IMR-90 (cell line): ENCODE measurements around the gene TACC3. TPM values are rescaled to one million over a fixed set of nuclear protein-coding genes. Genes with fewer than 3 reads are reported as not detected.

Source experiments
- ATAC-seq: fragments of 200-7000 bp; cut with Tn5 transposase; 2 replicates; pipeline ENCODE4 v1.9.1; 2020; ENCODE audit warnings: low read depth, mild to moderate bottlenecking, moderate library complexity
- BruUV-seq: library from RNA; stranded (reverse); fragments of 400-500 nt; replicated peaks from 2 replicates; lab custom pipeline; 2021; lab: Mats Ljungman, UMichigan
- CTCF ChIA-PET: fragments of 300-600 bp; formaldehyde crosslinking; extraction: SDS; loops from one replicate; lab custom pipeline; 2021; ENCODE audit warnings: antibody characterized with exemption; lab: Yijun Ruan, JAX
- POLR2A ChIA-PET: fragments of 300-600 bp; sonication (Branson Sonifier 250); formaldehyde crosslinking; loops from one replicate; lab custom pipeline; 2022; ENCODE audit warnings: antibody characterized with exemption; ENCODE audit not compliant: unreplicated experiment; lab: Charles Lee
- DNase-seq: peaks from one replicate; pipeline ENCODE4 v3.0.0; 2013
- H2AFZ ChIP-seq: replicated peaks from 2 replicates; pipeline ENCODE3; 2013; ENCODE audit warnings: low read length, mild to moderate bottlenecking; ENCODE audit not compliant: poor library complexity
- H2AK5ac ChIP-seq: 2 replicates; pipeline ENCODE4 v1.6.1; 2013; ENCODE audit warnings: low read depth, low read length, inconsistent platforms
- H2AK9ac ChIP-seq: replicated peaks from 2 replicates; pipeline ENCODE3; 2013; ENCODE audit warnings: mild to moderate bottlenecking, low read depth, low read length, moderate library complexity; ENCODE audit not compliant: poor library complexity
- H2BK120ac ChIP-seq: 2 replicates; pipeline ENCODE4 v1.6.1; 2013; ENCODE audit warnings: low read depth, low read length, inconsistent platforms
- H2BK15ac ChIP-seq: 3 replicates; pipeline ENCODE4 v1.6.1; 2013; ENCODE audit warnings: low read depth, low read length, inconsistent platforms
- H2BK20ac ChIP-seq: 2 replicates; pipeline ENCODE4 v1.6.1; 2013; ENCODE audit warnings: low read depth, mild to moderate bottlenecking, inconsistent platforms, low read length, moderate library complexity
- H2BK5ac ChIP-seq: 2 replicates; pipeline ENCODE4 v1.6.1; 2013; ENCODE audit warnings: mild to moderate bottlenecking, low read depth, low read length, inconsistent platforms; ENCODE audit not compliant: poor library complexity, severe bottlenecking
- H3K14ac ChIP-seq: replicated peaks from 2 replicates; pipeline ENCODE4 v1.6.1; 2013; ENCODE audit warnings: low read depth, low read length, inconsistent platforms
- H3K18ac ChIP-seq: 2 replicates; pipeline ENCODE4 v1.6.1; 2013; ENCODE audit warnings: low read depth, low read length, control low read depth
- H3K23ac ChIP-seq: 2 replicates; pipeline ENCODE4 v1.6.1; 2013; ENCODE audit warnings: low read depth, low read length, inconsistent platforms
- H3K27ac ChIP-seq: 2 replicates; pipeline ENCODE4 v1.5.1; 2013; ENCODE audit warnings: mild to moderate bottlenecking, control low read depth, low read length; ENCODE audit not compliant: insufficient read depth
- H3K27me3 ChIP-seq: 2 replicates; pipeline ENCODE4 v1.6.1; 2013; ENCODE audit warnings: low read length; ENCODE audit not compliant: control insufficient read depth, insufficient read depth
- H3K36me3 ChIP-seq: 2 replicates; pipeline ENCODE4 v1.6.1; 2013; ENCODE audit warnings: low read length, mixed read lengths; ENCODE audit not compliant: control insufficient read depth, insufficient read depth
- H3K4ac ChIP-seq: 2 replicates; pipeline ENCODE4 v1.6.1; 2013; ENCODE audit warnings: low read depth, low read length, inconsistent platforms
- H3K4me1 ChIP-seq: 2 replicates; pipeline ENCODE4 v1.6.1; 2013; ENCODE audit warnings: low read length, mixed read lengths; ENCODE audit not compliant: control insufficient read depth, insufficient read depth
- H3K4me2 ChIP-seq: 2 replicates; pipeline ENCODE4 v1.6.1; 2013; ENCODE audit warnings: low read depth, mild to moderate bottlenecking, control low read depth, low read length, moderate library complexity
- H3K4me3 ChIP-seq: 2 replicates; pipeline ENCODE4 v1.5.1; 2013; ENCODE audit warnings: low read depth, mild to moderate bottlenecking, control low read depth, low read length, moderate library complexity; ENCODE audit not compliant: insufficient read depth
- H3K56ac ChIP-seq: 2 replicates; pipeline ENCODE4 v1.6.1; 2013; ENCODE audit warnings: low read length, inconsistent platforms; ENCODE audit not compliant: insufficient read depth; ENCODE audit errors: extremely low read depth
- H3K79me1 ChIP-seq, 2 experiments: 2 replicates each; pipeline ENCODE4 v1.6.1; 2013; ENCODE audit warnings: low read length in 2 of 2, inconsistent platforms in 1 of 2, low read depth in 1 of 2
- H3K9ac ChIP-seq: 2 replicates; pipeline ENCODE4 v1.6.1; 2013; ENCODE audit warnings: low read depth, low read length, control low read depth
- H3K9me1 ChIP-seq: 2 replicates; pipeline ENCODE4 v1.6.1; 2013; ENCODE audit warnings: low read length, inconsistent platforms; ENCODE audit not compliant: insufficient read depth
- H3K9me3 ChIP-seq: 2 replicates; pipeline ENCODE4 v1.6.1; 2013; ENCODE audit warnings: low read length; ENCODE audit not compliant: control insufficient read depth, insufficient read depth
- H4K20me1 ChIP-seq: 2 replicates; pipeline ENCODE4 v1.6.1; 2013; ENCODE audit warnings: low read length, inconsistent platforms; ENCODE audit not compliant: insufficient read depth
- H4K5ac ChIP-seq: 2 replicates; pipeline ENCODE4 v1.6.1; 2013; ENCODE audit warnings: mild to moderate bottlenecking, low read depth, low read length, control low read depth
- H4K8ac ChIP-seq, 2 experiments: 2 replicates each; pipeline ENCODE4 v1.6.1; 2013; ENCODE audit warnings: low read depth in 2 of 2, low read length in 2 of 2, control low read depth in 1 of 2, inconsistent platforms in 1 of 2
- H4K91ac ChIP-seq: 2 replicates; pipeline ENCODE4 v1.6.1; 2013; ENCODE audit warnings: low read depth, low read length, inconsistent platforms; ENCODE audit not compliant: insufficient read depth
- BHLHE40 ChIP-seq: fragments of 150-350 bp; IDR thresholded peaks from 2 replicates; pipeline ENCODE4 v1.6.1; 2016; ENCODE audit warnings: mild to moderate bottlenecking, low read depth, low read length
- CEBPB ChIP-seq: IDR thresholded peaks from 2 replicates; pipeline ENCODE4 v1.6.1; 2012; ENCODE audit warnings: low read depth, low read length, improper control_type of control experiment
- CHD1 ChIP-seq: IDR thresholded peaks from 2 replicates; pipeline ENCODE4 v1.6.1; 2012; ENCODE audit warnings: low read depth, low read length, improper control_type of control experiment
- MAFK ChIP-seq: IDR thresholded peaks from 2 replicates; pipeline ENCODE4 v1.6.1; 2012; ENCODE audit warnings: low read depth, low read length, improper control_type of control experiment
- MAZ ChIP-seq: IDR thresholded peaks from 2 replicates; pipeline ENCODE4 v1.6.1; 2012; ENCODE audit warnings: low read depth, mild to moderate bottlenecking, low read length, improper control_type of control experiment, moderate library complexity, borderline replicate concordance
- MXI1 ChIP-seq: IDR thresholded peaks from 2 replicates; pipeline ENCODE4 v1.6.1; 2012; ENCODE audit warnings: low read depth, mild to moderate bottlenecking, low read length, moderate library complexity, borderline replicate concordance
- NFE2L2 ChIP-seq: fragments of 150-350 bp; IDR thresholded peaks from 2 replicates; pipeline ENCODE4 v1.6.1; 2016; ENCODE audit warnings: low read depth, mild to moderate bottlenecking, low read length
- POLR2A ChIP-seq: IDR thresholded peaks from 2 replicates; pipeline ENCODE4 v1.6.1; 2012; ENCODE audit warnings: mild to moderate bottlenecking, low read depth, low read length
- RAD21 ChIP-seq: IDR thresholded peaks from 2 replicates; pipeline ENCODE4 v1.6.1; 2012; ENCODE audit warnings: low read length, improper control_type of control experiment
- WGBS, 2 experiments: methylation state at CpG; one replicate each; pipeline versions ENCODE4 v1.1.5 to v1.1.7; 2013; ENCODE audit warnings: missing lambda C conversion rate in 2 of 2; ENCODE audit not compliant: insufficient read length in 1 of 2; ENCODE audit errors: extremely low coverage in 2 of 2; 5-methylcytosine and 5-hydroxymethylcytosine counted together
- dilution Hi-C: fragments of 300-500 bp; cut with HindIII; formaldehyde crosslinking; loops from one replicate; pipeline ENCODE4 v1.14.3; 2018; ENCODE audit warnings: low sequenced_read_pairs; ENCODE audit not compliant: unreplicated experiment
- in situ Hi-C: fragments of 300-500 bp; cut with MboI; formaldehyde crosslinking; loops from 3 replicates; pipeline ENCODE4 v1.14.3; 2019; ENCODE audit warnings: low sequenced_read_pairs, inconsistent platforms, mixed read lengths
- intact Hi-C: fragments of 100-400 bp; cut with micrococcal nuclease; formaldehyde crosslinking; loops from 2 replicates; pipeline ENCODE4 v1.10.0; 2022
- polyA plus RNA-seq, 3 experiments: library from polyadenylated mRNA; depleted of rRNA; stranded (reverse); fragments of >200 nt; gene quantifications; 2 replicates each; pipeline ENCODE4 v1.2.3, GENCODE V29; 2012; ENCODE audit warnings: low replicate concordance in 1 of 3
- total RNA-seq: library from RNA; depleted of rRNA; stranded (reverse); fragments of >200 nt; gene quantifications from 2 replicates; pipeline ENCODE4 v1.2.3, GENCODE V29; 2012
- TF ChIP-seq, protein P1 (sequence below): conservative IDR thresholded peaks from 2 replicates; pipeline ENCODE4 v1.5.1; 2012; ENCODE audit warnings: mild to moderate bottlenecking, low read depth, low read length, improper control_type of control experiment
- TF ChIP-seq, protein P2 (sequence below): fragments of 150-350 bp; IDR thresholded peaks from 2 replicates; pipeline ENCODE4 v1.6.1; 2016; ENCODE audit warnings: low read depth, mild to moderate bottlenecking, low read length, moderate library complexity, borderline replicate concordance
- TF ChIP-seq, protein P3 (sequence below): fragments of 150-350 bp; IDR thresholded peaks from 2 replicates; pipeline ENCODE4 v1.6.1; 2017; ENCODE audit warnings: mild to moderate bottlenecking, antibody characterized with exemption, low read length, low read depth

Gene TACC3
- total and polyA plus RNA-seq, 2 of the 4 experiments (the other 2 are of a cell fraction) = 15.1 to 49.7 TPM

- H3K56ac ChIP-seq = no peak overlapping the region
- H3K4me2 ChIP-seq = no peak overlapping the region
- ChIA-PET POLR2A (no interaction called here), CTCF (no interaction called here)
- no peak overlapping the region for H2BK20ac ChIP-seq
- no peak overlapping the region for H2AK9ac ChIP-seq
- no peak overlapping the region for H3K23ac ChIP-seq
- no peak overlapping the region for H3K4ac ChIP-seq
- H4K20me1 ChIP-seq = no peaks in the 10 kb centered on the region
- no peak overlapping the region for H3K27ac ChIP-seq
- no TSS peak for BruUV-seq
- no peaks in the 10 kb centered on the region for H3K36me3 ChIP-seq
- H4K8ac ChIP-seq = no peak overlapping the region
- dilution Hi-C loops (no loop called here), intact Hi-C loops (no loop called here), in situ Hi-C loops (no loop called here)
- H3K9me3 ChIP-seq = no peaks in the 10 kb centered on the region
- no peak for ATAC-seq
- H3K4me3 ChIP-seq = no peak overlapping the region
- TF ChIP-seq CEBPB (no peak), BHLHE40 (no peak), POLR2A (no peak), NFE2L2 (no peak), MAZ (no peak), CHD1 (no peak), RAD21 (no peak), MAFK (no peak), MXI1 (no peak)
- TF ChIP-seq, protein P1, sequence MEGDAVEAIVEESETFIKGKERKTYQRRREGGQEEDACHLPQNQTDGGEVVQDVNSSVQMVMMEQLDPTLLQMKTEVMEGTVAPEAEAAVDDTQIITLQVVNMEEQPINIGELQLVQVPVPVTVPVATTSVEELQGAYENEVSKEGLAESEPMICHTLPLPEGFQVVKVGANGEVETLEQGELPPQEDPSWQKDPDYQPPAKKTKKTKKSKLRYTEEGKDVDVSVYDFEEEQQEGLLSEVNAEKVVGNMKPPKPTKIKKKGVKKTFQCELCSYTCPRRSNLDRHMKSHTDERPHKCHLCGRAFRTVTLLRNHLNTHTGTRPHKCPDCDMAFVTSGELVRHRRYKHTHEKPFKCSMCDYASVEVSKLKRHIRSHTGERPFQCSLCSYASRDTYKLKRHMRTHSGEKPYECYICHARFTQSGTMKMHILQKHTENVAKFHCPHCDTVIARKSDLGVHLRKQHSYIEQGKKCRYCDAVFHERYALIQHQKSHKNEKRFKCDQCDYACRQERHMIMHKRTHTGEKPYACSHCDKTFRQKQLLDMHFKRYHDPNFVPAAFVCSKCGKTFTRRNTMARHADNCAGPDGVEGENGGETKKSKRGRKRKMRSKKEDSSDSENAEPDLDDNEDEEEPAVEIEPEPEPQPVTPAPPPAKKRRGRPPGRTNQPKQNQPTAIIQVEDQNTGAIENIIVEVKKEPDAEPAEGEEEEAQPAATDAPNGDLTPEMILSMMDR = no peak
- TF ChIP-seq, protein P2, sequence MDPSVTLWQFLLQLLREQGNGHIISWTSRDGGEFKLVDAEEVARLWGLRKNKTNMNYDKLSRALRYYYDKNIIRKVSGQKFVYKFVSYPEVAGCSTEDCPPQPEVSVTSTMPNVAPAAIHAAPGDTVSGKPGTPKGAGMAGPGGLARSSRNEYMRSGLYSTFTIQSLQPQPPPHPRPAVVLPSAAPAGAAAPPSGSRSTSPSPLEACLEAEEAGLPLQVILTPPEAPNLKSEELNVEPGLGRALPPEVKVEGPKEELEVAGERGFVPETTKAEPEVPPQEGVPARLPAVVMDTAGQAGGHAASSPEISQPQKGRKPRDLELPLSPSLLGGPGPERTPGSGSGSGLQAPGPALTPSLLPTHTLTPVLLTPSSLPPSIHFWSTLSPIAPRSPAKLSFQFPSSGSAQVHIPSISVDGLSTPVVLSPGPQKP = no peak
- TF ChIP-seq, protein P3, sequence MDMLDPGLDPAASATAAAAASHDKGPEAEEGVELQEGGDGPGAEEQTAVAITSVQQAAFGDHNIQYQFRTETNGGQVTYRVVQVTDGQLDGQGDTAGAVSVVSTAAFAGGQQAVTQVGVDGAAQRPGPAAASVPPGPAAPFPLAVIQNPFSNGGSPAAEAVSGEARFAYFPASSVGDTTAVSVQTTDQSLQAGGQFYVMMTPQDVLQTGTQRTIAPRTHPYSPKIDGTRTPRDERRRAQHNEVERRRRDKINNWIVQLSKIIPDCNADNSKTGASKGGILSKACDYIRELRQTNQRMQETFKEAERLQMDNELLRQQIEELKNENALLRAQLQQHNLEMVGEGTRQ = no peak
- H3K27me3 ChIP-seq = no peaks in the 10 kb centered on the region; the same call in 1 of the 2 replicates
- H3K79me1 ChIP-seq = no peaks in the 10 kb centered on the region
- H2BK120ac ChIP-seq = no peak overlapping the region
- 37% methylated on average over 18 of the region's 25 CpGs; no CpG with 5 or more reads in 1 of the 2 experiments for WGBS, 2 experiments
- DNase-seq = no peak
- no peak overlapping the region for H2AFZ ChIP-seq
- no peaks in the 10 kb centered on the region for H3K9me1 ChIP-seq
- peaks cover 4% of the 10 kb centered on the region; the same call in 1 of the 2 replicates for H3K4me1 ChIP-seq
- no peak overlapping the region for H4K5ac ChIP-seq
- no peak overlapping the region for H3K9ac ChIP-seq
- H2BK15ac ChIP-seq = no peak overlapping the region
- no peak overlapping the region for H3K14ac ChIP-seq
- no peak overlapping the region for H2BK5ac ChIP-seq
- H3K18ac ChIP-seq = no peak overlapping the region
- H4K91ac ChIP-seq = no peak overlapping the region
- no peak overlapping the region for H2AK5ac ChIP-seq
These were observed 39.3 kb downstream of the TACC3 start for GRCh38 chr4:1760521-1761071.
